Astrocyte of the cerebellum (primary cell): Measurements from ENCODE around the gene CCDC85C.

Experiments
- DNase-seq: peaks from one replicate; pipeline ENCODE4 v3.0.0-alpha.2; 2011; ENCODE audit warnings: low read depth
- H3K4me3 ChIP-seq: 2 replicates; pipeline ENCODE4 v1.5.1; 2011; ENCODE audit warnings: mild to moderate bottlenecking, low read depth, low read length, moderate library complexity
- CTCF ChIP-seq: IDR thresholded peaks from 2 replicates; pipeline ENCODE4 v1.5.1; 2012; ENCODE audit warnings: low read length, low read depth, moderate library complexity, mild to moderate bottlenecking; ENCODE audit errors: missing control alignments
- in situ Hi-C: cut with HindIII; loops from 2 replicates; pipeline ENCODE4 v1.10.0; 2017; ENCODE audit warnings: low sequenced_read_pairs

The CCDC85C gene

GRCh38 chr14:99463974-99464373, 140.0 kb downstream of the CCDC85C start:
- DNase-seq, result no peak
- in situ Hi-C loops, result no loop called here
- no peak for TF ChIP-seq CTCF
- no peak overlapping the region for H3K4me3 ChIP-seq

GRCh38 chr14:99462210-99462609, 141.8 kb downstream of the CCDC85C start:
- in situ Hi-C loops, result no loop called here
- H3K4me3 ChIP-seq, result no peak overlapping the region
- no peak for DNase-seq
- TF ChIP-seq CTCF, result no peak

GRCh38 chr14:99461411-99462085, 142.5 kb downstream of the CCDC85C start:
- no peak for DNase-seq
- no peak for TF ChIP-seq CTCF
- H3K4me3 ChIP-seq, result no peak overlapping the region
- in situ Hi-C loops, result no loop called here

GRCh38 chr14:99460793-99461192, 143.2 kb downstream of the CCDC85C start:
- no peak for DNase-seq
- H3K4me3 ChIP-seq, result no peak overlapping the region
- in situ Hi-C loops, result no loop called here
- TF ChIP-seq CTCF, result no peak

GRCh38 chr14:99459481-99460100, 144.4 kb downstream of the CCDC85C start:
- DNase-seq, result no peak
- no peak for TF ChIP-seq CTCF
- no peak overlapping the region for H3K4me3 ChIP-seq
- in situ Hi-C loops, result no loop called here

GRCh38 chr14:99454246-99454645, 149.8 kb downstream of the CCDC85C start:
- DNase-seq, result no peak
- in situ Hi-C loops, result no loop called here
- no peak for TF ChIP-seq CTCF
- H3K4me3 ChIP-seq, result no peak overlapping the region
